NB4 (cell line): Measurements from ENCODE around the gene RAD52.

Experiments
- DNase-seq: peaks from one replicate; pipeline ENCODE4 v3.0.0; 2010; ENCODE audit warnings: low read depth
- H3K4me3 ChIP-seq: one replicate; pipeline ENCODE4 v1.5.1; 2011; ENCODE audit warnings: mild to moderate bottlenecking, low read depth, low read length, moderate library complexity
- MYC ChIP-seq: IDR thresholded peaks from 2 replicates; pipeline ENCODE4 v1.6.1; 2011; ENCODE audit warnings: low read depth, low read length
- POLR2A ChIP-seq: IDR thresholded peaks from 2 replicates; pipeline ENCODE4 v1.6.1; 2011; ENCODE audit warnings: mild to moderate bottlenecking; ENCODE audit not compliant: insufficient read length; ENCODE audit errors: extremely low read depth
- TF ChIP-seq, protein P1 (sequence below): IDR thresholded peaks from one replicate; pipeline ENCODE4 v1.5.1; 2012; ENCODE audit warnings: low read depth, low read length
- TF ChIP-seq, protein P2 (sequence below): IDR thresholded peaks from 2 replicates; pipeline ENCODE4 v1.6.1; 2011; ENCODE audit warnings: low read depth, low read length

The RAD52 gene

DNA sequence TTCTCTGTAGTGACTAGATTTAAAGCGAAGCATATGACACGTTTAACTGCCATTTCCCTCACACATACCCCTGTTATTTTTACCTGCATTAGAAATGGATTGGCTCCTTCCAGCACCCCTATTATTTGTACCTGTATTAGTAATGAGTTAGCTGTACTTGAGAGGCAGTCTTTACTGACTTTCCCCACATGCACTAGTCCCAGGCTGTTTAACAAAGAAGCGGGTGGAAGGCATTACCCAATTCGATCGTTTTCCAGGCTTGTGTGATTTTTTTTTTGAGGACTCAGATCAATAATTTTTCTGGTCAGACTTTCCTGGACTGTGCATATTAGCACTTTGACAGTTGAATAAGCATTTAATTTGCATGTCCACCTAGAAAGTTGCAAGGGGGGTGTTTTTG lies 46.4 kb downstream of the RAD52 start:
- DNase-seq, result no peak
- TF ChIP-seq POLR2A, result no peak
- TF ChIP-seq, protein P1, sequence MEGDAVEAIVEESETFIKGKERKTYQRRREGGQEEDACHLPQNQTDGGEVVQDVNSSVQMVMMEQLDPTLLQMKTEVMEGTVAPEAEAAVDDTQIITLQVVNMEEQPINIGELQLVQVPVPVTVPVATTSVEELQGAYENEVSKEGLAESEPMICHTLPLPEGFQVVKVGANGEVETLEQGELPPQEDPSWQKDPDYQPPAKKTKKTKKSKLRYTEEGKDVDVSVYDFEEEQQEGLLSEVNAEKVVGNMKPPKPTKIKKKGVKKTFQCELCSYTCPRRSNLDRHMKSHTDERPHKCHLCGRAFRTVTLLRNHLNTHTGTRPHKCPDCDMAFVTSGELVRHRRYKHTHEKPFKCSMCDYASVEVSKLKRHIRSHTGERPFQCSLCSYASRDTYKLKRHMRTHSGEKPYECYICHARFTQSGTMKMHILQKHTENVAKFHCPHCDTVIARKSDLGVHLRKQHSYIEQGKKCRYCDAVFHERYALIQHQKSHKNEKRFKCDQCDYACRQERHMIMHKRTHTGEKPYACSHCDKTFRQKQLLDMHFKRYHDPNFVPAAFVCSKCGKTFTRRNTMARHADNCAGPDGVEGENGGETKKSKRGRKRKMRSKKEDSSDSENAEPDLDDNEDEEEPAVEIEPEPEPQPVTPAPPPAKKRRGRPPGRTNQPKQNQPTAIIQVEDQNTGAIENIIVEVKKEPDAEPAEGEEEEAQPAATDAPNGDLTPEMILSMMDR, result no peak
- no peak for TF ChIP-seq MYC
- TF ChIP-seq, protein P2, sequence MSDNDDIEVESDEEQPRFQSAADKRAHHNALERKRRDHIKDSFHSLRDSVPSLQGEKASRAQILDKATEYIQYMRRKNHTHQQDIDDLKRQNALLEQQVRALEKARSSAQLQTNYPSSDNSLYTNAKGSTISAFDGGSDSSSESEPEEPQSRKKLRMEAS, result no peak
- no peak overlapping the region for H3K4me3 ChIP-seq

DNA sequence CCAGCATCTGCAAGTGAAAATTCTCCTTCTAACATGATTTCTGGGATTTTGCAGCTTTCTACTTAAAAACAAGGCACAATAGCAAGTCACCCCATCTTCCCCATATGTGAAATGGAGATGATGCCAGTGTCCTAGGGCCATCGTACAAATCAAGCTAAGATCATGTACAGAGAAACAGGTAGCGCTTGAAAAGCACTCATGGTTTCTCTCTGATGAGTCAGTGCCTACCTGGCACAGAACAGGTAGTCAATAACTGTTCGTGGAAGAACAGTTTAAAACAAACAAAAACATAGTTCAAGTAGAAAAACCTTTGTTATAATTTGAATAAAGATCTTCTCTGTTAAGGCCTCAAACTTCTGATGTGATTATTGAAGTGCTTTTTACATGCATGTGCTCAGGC lies 46.9 kb downstream of the RAD52 start:
- no peak for DNase-seq
- TF ChIP-seq, protein P2, result no peak
- TF ChIP-seq, protein P1, result no peak
- TF ChIP-seq POLR2A, result no peak
- no peak for TF ChIP-seq MYC
- no peak overlapping the region for H3K4me3 ChIP-seq

DNA sequence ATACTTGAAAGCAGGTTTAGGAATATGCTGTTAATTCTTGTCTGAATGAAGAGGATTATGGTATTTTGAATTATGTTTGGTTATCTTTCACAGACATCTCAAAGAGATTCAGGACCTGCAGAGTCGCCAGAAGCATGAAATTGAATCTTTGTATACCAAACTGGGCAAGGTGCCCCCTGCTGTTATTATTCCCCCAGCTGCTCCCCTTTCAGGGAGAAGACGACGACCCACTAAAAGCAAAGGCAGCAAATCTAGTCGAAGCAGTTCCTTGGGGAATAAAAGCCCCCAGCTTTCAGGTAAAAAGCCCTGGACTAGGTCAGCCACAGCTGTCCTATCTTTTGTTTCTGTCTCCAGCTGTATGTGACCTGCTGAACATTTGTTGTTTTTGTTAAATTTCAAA lies 52.1 kb downstream of the RAD52 start:
- no peak for DNase-seq
- TF ChIP-seq, protein P1, result no peak
- TF ChIP-seq, protein P2, result no peak
- no peak for TF ChIP-seq POLR2A
- TF ChIP-seq MYC, result no peak
- H3K4me3 ChIP-seq, result no peak overlapping the region

DNA sequence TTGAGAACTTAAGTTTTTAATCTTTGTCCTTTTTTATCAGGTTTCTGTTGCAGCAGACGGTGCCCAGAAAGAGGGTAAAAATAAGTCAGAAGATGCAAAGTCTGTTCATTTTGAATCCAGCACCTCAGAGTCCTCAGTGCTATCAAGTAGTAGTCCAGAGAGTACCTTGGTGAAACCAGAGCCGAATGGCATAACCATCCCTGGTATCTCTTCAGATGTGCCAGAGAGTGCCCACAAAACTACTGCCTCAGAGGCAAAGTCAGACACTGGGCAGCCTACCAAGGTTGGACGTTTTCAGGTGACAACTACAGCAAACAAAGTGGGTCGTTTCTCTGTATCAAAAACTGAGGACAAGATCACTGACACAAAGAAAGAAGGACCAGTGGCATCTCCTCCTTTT lies 53.5 kb downstream of the RAD52 start:
- DNase-seq, result no peak
- no peak overlapping the region for H3K4me3 ChIP-seq

DNA sequence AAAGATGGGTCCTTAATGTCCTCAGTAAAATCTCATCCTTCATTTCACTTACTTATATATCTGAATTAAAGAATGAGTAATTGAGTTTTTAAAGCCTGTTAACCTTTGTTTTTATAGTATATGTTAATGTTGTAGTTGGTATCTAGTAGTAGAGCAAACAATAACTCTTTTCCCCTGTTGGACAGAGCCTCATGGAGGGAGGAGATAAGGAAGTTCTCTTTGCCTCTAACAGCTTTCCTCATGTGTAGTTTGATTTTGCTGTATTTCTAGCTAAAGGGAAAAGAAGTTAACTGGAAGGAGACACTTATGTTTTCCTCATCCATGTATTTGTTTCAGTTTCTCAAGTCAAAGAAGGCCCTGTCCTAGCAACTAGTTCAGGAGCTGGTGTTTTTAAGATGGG lies 55.3 kb downstream of the RAD52 start:
- no peak overlapping the region for H3K4me3 ChIP-seq
- TF ChIP-seq, protein P2, result no peak
- TF ChIP-seq POLR2A (no peak), MYC (no peak)
- TF ChIP-seq, protein P1, result no peak
- no peak for DNase-seq

More for the DNA sequence above, 53.5 kb downstream of the RAD52 start:
- TF ChIP-seq POLR2A (no peak), MYC (no peak)
- TF ChIP-seq, protein P2, result no peak
- TF ChIP-seq, protein P1, result no peak

DNA sequence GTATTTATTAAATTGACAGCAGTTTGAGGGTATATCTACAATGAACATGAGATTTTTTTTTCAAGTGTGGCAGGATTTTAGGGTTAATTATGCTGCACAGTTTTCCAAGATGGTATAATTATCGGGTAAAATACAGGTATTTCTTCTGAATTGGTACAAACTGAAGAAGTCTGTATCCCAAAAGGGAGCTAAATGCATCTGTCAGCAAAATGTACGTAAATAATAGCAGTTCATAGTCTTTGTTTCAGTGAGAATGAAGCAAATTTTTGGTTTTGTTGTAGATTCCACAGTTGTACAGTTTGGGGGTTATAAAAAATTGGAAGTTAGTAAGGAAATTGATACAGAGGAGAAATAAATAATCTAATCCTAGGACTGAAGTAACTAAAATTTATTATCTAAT lies 63.3 kb downstream of the RAD52 start:
- no peak overlapping the region for H3K4me3 ChIP-seq
- no peak for DNase-seq
- TF ChIP-seq, protein P2, result no peak
- TF ChIP-seq, protein P1, result no peak
- TF ChIP-seq MYC, result no peak
- TF ChIP-seq POLR2A, result no peak
